Mesenchymal stem cell (in vitro differentiated cells and primary cell): ENCODE measurements around the gene TSPAN3.

Source experiments
- DNase-seq: peaks from one replicate; pipeline ENCODE4 v3.0.0-alpha.2; 2013
- H2AFZ ChIP-seq: one replicate; pipeline ENCODE4 v1.6.1; 2013; ENCODE audit warnings: low read depth, mild to moderate bottlenecking, control low read depth, inconsistent platforms, low read length, moderate library complexity
- H2AK5ac ChIP-seq: 2 replicates; pipeline ENCODE4 v1.6.1; 2013; ENCODE audit warnings: low read length, moderate library complexity, mild to moderate bottlenecking, inconsistent platforms; ENCODE audit not compliant: severe bottlenecking
- H2BK120ac ChIP-seq: one replicate; pipeline ENCODE4 v1.6.1; 2013; ENCODE audit warnings: low read depth, mild to moderate bottlenecking, inconsistent platforms, low read length, moderate library complexity
- H2BK12ac ChIP-seq, 2 experiments: one replicate each; pipeline ENCODE4 v1.6.1; 2013; ENCODE audit warnings: inconsistent platforms in 2 of 2, low read length in 2 of 2, mild to moderate bottlenecking in 2 of 2, moderate library complexity in 2 of 2, control low read depth in 1 of 2
- H2BK15ac ChIP-seq: one replicate; pipeline ENCODE4 v1.6.1; 2013; ENCODE audit warnings: mild to moderate bottlenecking, low read depth, inconsistent platforms; ENCODE audit not compliant: poor library complexity, severe bottlenecking
- H2BK5ac ChIP-seq: 2 replicates; pipeline ENCODE4 v1.6.1; 2013; ENCODE audit warnings: low read depth, mild to moderate bottlenecking, low read length, control low read depth, inconsistent platforms; ENCODE audit not compliant: poor library complexity, severe bottlenecking
- H3K14ac ChIP-seq, 2 experiments: one replicate each; pipeline ENCODE4 v1.6.1; 2013; ENCODE audit warnings: inconsistent platforms in 2 of 2, low read length in 2 of 2, control low read depth in 1 of 2, mild to moderate bottlenecking in 1 of 2, moderate library complexity in 1 of 2
- H3K18ac ChIP-seq, 2 experiments: one replicate each; pipeline ENCODE4 v1.6.1; 2013; ENCODE audit warnings: inconsistent platforms in 2 of 2, low read length in 2 of 2, control low read depth in 1 of 2, low read depth in 1 of 2, mild to moderate bottlenecking in 1 of 2
- H3K23ac ChIP-seq, 2 experiments: one replicate each; pipeline ENCODE4 v1.6.1; 2013; ENCODE audit warnings: inconsistent platforms in 2 of 2, low read length in 2 of 2, mild to moderate bottlenecking in 2 of 2, moderate library complexity in 2 of 2, control low read depth in 1 of 2
- H3K27ac ChIP-seq: 2 replicates; pipeline ENCODE4 v1.5.1; 2013; ENCODE audit warnings: mild to moderate bottlenecking, moderate library complexity, low read length, control low read depth, inconsistent platforms; ENCODE audit not compliant: poor library complexity, severe bottlenecking
- H3K27me3 ChIP-seq, 2 experiments: 2 replicates each; pipeline versions ENCODE4 v1.6.1 to v1.7.0; 2013; ENCODE audit warnings: low read length in 2 of 2, mild to moderate bottlenecking in 2 of 2, moderate library complexity in 2 of 2, control low read depth in 1 of 2, inconsistent platforms in 1 of 2; ENCODE audit not compliant: control insufficient read depth in 1 of 2, insufficient read depth in 1 of 2
- H3K36me3 ChIP-seq, 2 experiments: 2 replicates each; pipeline versions ENCODE4 v1.6.1 to v1.7.0; 2013; ENCODE audit warnings: low read length in 2 of 2, control low read depth in 1 of 2, inconsistent platforms in 1 of 2, low read depth in 1 of 2, mild to moderate bottlenecking in 1 of 2; ENCODE audit not compliant: insufficient read depth in 2 of 2, control insufficient read depth in 1 of 2
- H3K4ac ChIP-seq, 2 experiments: one replicate each; pipeline ENCODE4 v1.6.1; 2013; ENCODE audit warnings: inconsistent platforms in 2 of 2, low read length in 2 of 2, mild to moderate bottlenecking in 2 of 2, moderate library complexity in 2 of 2, control low read depth in 1 of 2, low read depth in 1 of 2
- H3K4me1 ChIP-seq: 2 replicates; pipeline ENCODE4 v1.6.1; 2013; ENCODE audit warnings: low read depth, low read length, control low read depth; ENCODE audit not compliant: control insufficient read depth, insufficient read depth
- H3K4me2 ChIP-seq: 2 replicates; pipeline ENCODE4 v1.6.1; 2013; ENCODE audit warnings: low read length, mild to moderate bottlenecking, inconsistent platforms; ENCODE audit not compliant: poor library complexity, severe bottlenecking
- H3K4me3 ChIP-seq, 2 experiments: 2 replicates each; pipeline versions ENCODE4 v1.5.1 to v1.7.0; 2013; ENCODE audit warnings: low read length in 2 of 2, mild to moderate bottlenecking in 2 of 2, control low read depth in 1 of 2, low read depth in 1 of 2; ENCODE audit not compliant: insufficient read depth in 1 of 2
- H3K79me1 ChIP-seq: replicated peaks from 2 replicates; pipeline ENCODE4 v1.6.1; 2013; ENCODE audit warnings: mild to moderate bottlenecking, control low read depth, low read length, inconsistent platforms; ENCODE audit not compliant: poor library complexity, severe bottlenecking
- H3K9ac ChIP-seq: 2 replicates; pipeline ENCODE4 v1.7.0; 2013; ENCODE audit warnings: mild to moderate bottlenecking, low read length, moderate library complexity
- H3K9me3 ChIP-seq: 2 replicates; pipeline ENCODE4 v1.7.0; 2013; ENCODE audit warnings: mild to moderate bottlenecking, low read length; ENCODE audit not compliant: control insufficient read depth
- H4K8ac ChIP-seq: one replicate; pipeline ENCODE4 v1.6.1; 2013; ENCODE audit warnings: inconsistent platforms, mild to moderate bottlenecking, low read length, moderate library complexity
- H4K91ac ChIP-seq: one replicate; pipeline ENCODE4 v1.6.1; 2013; ENCODE audit warnings: mild to moderate bottlenecking, low read length, inconsistent platforms
- WGBS: methylation state at CpG from one replicate; pipeline ENCODE4 v1.1.7; 2013; ENCODE audit warnings: mixed read lengths; 5-methylcytosine and 5-hydroxymethylcytosine counted together

TSPAN3 gene

GRCh38 chr15:77097921-77098320, 27.0 kb upstream of the TSPAN3 start:
- no peak overlapping the region for H3K4me2 ChIP-seq
- no CpG with 5 or more reads among the region's 5 CpGs for WGBS

GRCh38 chr15:77097248-77097721, 26.4 kb upstream of the TSPAN3 start:
- Histone ChIP-seq H3K4me2 (no peak overlapping the region), H2BK5ac (no peak overlapping the region), H3K18ac (no peak overlapping the region), H3K14ac (no peak overlapping the region), H3K36me3 (peaks cover 0 to 3% of the 10 kb centered on the region in 2 experiments), H4K8ac (no peak overlapping the region), H3K4me1 (peaks cover 1% of the 10 kb centered on the region), H2AFZ (no peak overlapping the region), H2AK5ac (no peak overlapping the region), H3K9me3 (no peaks in the 10 kb centered on the region), H3K79me1 (no peaks in the 10 kb centered on the region), H3K27ac (no peak overlapping the region), H3K23ac (no peak overlapping the region), H2BK120ac (no peak overlapping the region), H2BK12ac (no peak overlapping the region), H3K4ac (no peak overlapping the region), H3K27me3 (no peaks in the 10 kb centered on the region), H3K9ac (no peak overlapping the region), H2BK15ac (no peak overlapping the region), H4K91ac (no peak overlapping the region), H3K4me3 (no peak overlapping the region)
- DNase-seq = no peak
- WGBS = 77% methylated on average over 7 of the region's 7 CpGs

More at GRCh38 chr15:77097921-77098320, 27.0 kb upstream of the TSPAN3 start:
- Histone ChIP-seq H3K4me3 (no peak overlapping the region), H3K36me3 (peaks cover 0 to 3% of the 10 kb centered on the region in 2 experiments), H3K23ac (no peak overlapping the region), H2AK5ac (no peak overlapping the region), H3K27me3 (no peaks in the 10 kb centered on the region), H2BK120ac (no peak overlapping the region), H3K79me1 (no peaks in the 10 kb centered on the region), H3K9me3 (no peaks in the 10 kb centered on the region), H3K9ac (no peak overlapping the region), H2BK15ac (no peak overlapping the region), H4K8ac (no peak overlapping the region), H3K27ac (no peak overlapping the region), H2BK12ac (no peak overlapping the region), H3K4ac (no peak overlapping the region), H4K91ac (no peak overlapping the region), H3K14ac (no peak overlapping the region), H2AFZ (no peak overlapping the region), H2BK5ac (no peak overlapping the region), H3K18ac (no peak overlapping the region), H3K4me1 (peaks cover 1% of the 10 kb centered on the region)
- no peak for DNase-seq

GRCh38 chr15:77096541-77096940, 25.6 kb upstream of the TSPAN3 start:
- no peak overlapping the region for H2BK5ac ChIP-seq

DNA sequence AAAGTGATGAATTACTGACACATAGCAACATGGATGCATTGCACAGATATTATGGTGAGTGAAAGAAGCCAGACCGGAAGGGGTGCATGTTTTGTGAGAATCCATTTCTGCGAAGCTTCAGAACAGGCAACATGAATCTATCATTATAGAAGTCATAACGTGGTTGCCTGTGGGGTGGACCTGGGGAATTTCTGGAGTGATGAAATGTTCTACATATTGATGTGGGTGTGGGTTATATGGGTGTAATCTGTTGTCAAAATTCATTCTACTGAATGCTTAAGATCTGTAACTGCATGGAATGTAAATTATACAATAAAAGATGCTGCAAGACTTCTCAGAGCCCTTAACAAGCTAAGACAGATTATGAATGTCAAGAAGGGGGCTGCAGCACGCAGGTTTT, 25.2 kb upstream of the TSPAN3 start:
- H4K8ac ChIP-seq = no peak overlapping the region
- H3K23ac ChIP-seq = no peak overlapping the region
- H3K4me1 ChIP-seq = peaks cover 1% of the 10 kb centered on the region
- H3K14ac ChIP-seq = no peak overlapping the region
- no peaks in the 10 kb centered on the region for H3K9me3 ChIP-seq
- peaks cover 0 to 3% of the 10 kb centered on the region in 2 experiments for H3K36me3 ChIP-seq
- H3K4me2 ChIP-seq = no peak overlapping the region
- H2AFZ ChIP-seq = no peak overlapping the region
- H3K4ac ChIP-seq = no peak overlapping the region
- no peak overlapping the region for H3K4me3 ChIP-seq
- 77% methylated on average over 4 of the region's 4 CpGs for WGBS
- DNase-seq = no peak
- H3K27ac ChIP-seq = no peak overlapping the region
- no peak overlapping the region for H3K18ac ChIP-seq
- no peaks in the 10 kb centered on the region for H3K27me3 ChIP-seq
- H4K91ac ChIP-seq = no peak overlapping the region
- H2BK120ac ChIP-seq = no peak overlapping the region
- H3K79me1 ChIP-seq = no peaks in the 10 kb centered on the region
- H2BK12ac ChIP-seq = no peak overlapping the region
- H2BK15ac ChIP-seq = no peak overlapping the region
- no peak overlapping the region for H3K9ac ChIP-seq
- H2BK5ac ChIP-seq = no peak overlapping the region
- H2AK5ac ChIP-seq = no peak overlapping the region

More at GRCh38 chr15:77096541-77096940, 25.6 kb upstream of the TSPAN3 start:
- WGBS = 89% methylated on average over 7 of the region's 7 CpGs
- H2BK15ac ChIP-seq = no peak overlapping the region
- H3K18ac ChIP-seq = no peak overlapping the region
- H3K9ac ChIP-seq = no peak overlapping the region
- H2AK5ac ChIP-seq = no peak overlapping the region
- no peak overlapping the region for H3K4me3 ChIP-seq
- H3K36me3 ChIP-seq = peaks cover 0 to 3% of the 10 kb centered on the region in 2 experiments
- H3K14ac ChIP-seq = no peak overlapping the region
- H2AFZ ChIP-seq = no peak overlapping the region
- no peak overlapping the region for H3K23ac ChIP-seq
- no peaks in the 10 kb centered on the region for H3K79me1 ChIP-seq
- peaks cover 1% of the 10 kb centered on the region for H3K4me1 ChIP-seq
- no peak for DNase-seq
- no peak overlapping the region for H3K4me2 ChIP-seq
- no peak overlapping the region for H3K4ac ChIP-seq
- no peak overlapping the region for H2BK12ac ChIP-seq
- H2BK120ac ChIP-seq = no peak overlapping the region
- H3K9me3 ChIP-seq = no peaks in the 10 kb centered on the region
- no peak overlapping the region for H4K91ac ChIP-seq
- no peak overlapping the region for H4K8ac ChIP-seq
- no peaks in the 10 kb centered on the region for H3K27me3 ChIP-seq
- H3K27ac ChIP-seq = no peak overlapping the region
